IPS-NIHi11 (cell line): ENCODE results near the gene SPATA21.

Source experiments
- DNase-seq: peaks from one replicate; pipeline ENCODE4 v3.0.0; 2012; ENCODE audit warnings: mixed read lengths, low spot score

SPATA21 gene

GRCh38 chr1:16420424-16421118 is 16.7 kb downstream of the SPATA21 start:
- no peak for DNase-seq

GRCh38 chr1:16418823-16419425 is 18.3 kb downstream of the SPATA21 start:
- no peak for DNase-seq

GRCh38 chr1:16413191-16413590 is 24.0 kb downstream of the SPATA21 start:
- no peak for DNase-seq

- DNase-seq = no peak
These were observed 26.4 kb downstream of the SPATA21 start for GRCh38 chr1:16410803-16411202.

GRCh38 chr1:16409536-16410152 is 27.6 kb downstream of the SPATA21 start:
- DNase-seq = no peak

- DNase-seq = no peak
These were observed 30.4 kb downstream of the SPATA21 start for GRCh38 chr1:16406868-16407267.

- DNase-seq = no peak
These were observed 31.8 kb downstream of the SPATA21 start for GRCh38 chr1:16405441-16405840.

- no peak for DNase-seq
These were observed 34.5 kb downstream of the SPATA21 start for GRCh38 chr1:16402742-16403141.

- no peak for DNase-seq
These were observed 38.8 kb downstream of the SPATA21 start for GRCh38 chr1:16398371-16398953.

- DNase-seq = no peak
These were observed 40.1 kb downstream of the SPATA21 start for GRCh38 chr1:16397120-16397519.

GRCh38 chr1:16396591-16396990 is 40.6 kb downstream of the SPATA21 start:
- DNase-seq = no peak

GRCh38 chr1:16394977-16395376 is 42.2 kb downstream of the SPATA21 start:
- no peak for DNase-seq

- DNase-seq = no peak
These were observed 43.4 kb downstream of the SPATA21 start for GRCh38 chr1:16393570-16394521.

- no peak for DNase-seq
These were observed 44.3 kb downstream of the SPATA21 start for GRCh38 chr1:16392740-16393569.

- no peak for DNase-seq
These were observed 45.8 kb downstream of the SPATA21 start for GRCh38 chr1:16391411-16391810.

GRCh38 chr1:16387201-16388188 is 49.7 kb downstream of the SPATA21 start:
- no peak for DNase-seq

GRCh38 chr1:16386454-16387113 is 50.6 kb downstream of the SPATA21 start:
- DNase-seq = no peak

- no peak for DNase-seq
These were observed 51.4 kb downstream of the SPATA21 start for GRCh38 chr1:16385659-16386453.
